Loucy (cell line): ENCODE results near the gene CHRM3.

Experiments
- EZH2phosphoT487 ChIP-seq: fragments of 200-600 bp; IDR thresholded peaks from 2 replicates; pipeline ENCODE4 v1.6.1; 2018; ENCODE audit warnings: antibody characterized with exemption, mild to moderate bottlenecking, moderate library complexity, borderline replicate concordance
- TF ChIP-seq, protein P1 (sequence below): fragments of 200-600 bp; sonication (generic); conservative IDR thresholded peaks from 2 replicates; pipeline ENCODE4 v1.5.1; 2014; ENCODE audit warnings: mild to moderate bottlenecking, antibody characterized with exemption, low read length

DNA sequence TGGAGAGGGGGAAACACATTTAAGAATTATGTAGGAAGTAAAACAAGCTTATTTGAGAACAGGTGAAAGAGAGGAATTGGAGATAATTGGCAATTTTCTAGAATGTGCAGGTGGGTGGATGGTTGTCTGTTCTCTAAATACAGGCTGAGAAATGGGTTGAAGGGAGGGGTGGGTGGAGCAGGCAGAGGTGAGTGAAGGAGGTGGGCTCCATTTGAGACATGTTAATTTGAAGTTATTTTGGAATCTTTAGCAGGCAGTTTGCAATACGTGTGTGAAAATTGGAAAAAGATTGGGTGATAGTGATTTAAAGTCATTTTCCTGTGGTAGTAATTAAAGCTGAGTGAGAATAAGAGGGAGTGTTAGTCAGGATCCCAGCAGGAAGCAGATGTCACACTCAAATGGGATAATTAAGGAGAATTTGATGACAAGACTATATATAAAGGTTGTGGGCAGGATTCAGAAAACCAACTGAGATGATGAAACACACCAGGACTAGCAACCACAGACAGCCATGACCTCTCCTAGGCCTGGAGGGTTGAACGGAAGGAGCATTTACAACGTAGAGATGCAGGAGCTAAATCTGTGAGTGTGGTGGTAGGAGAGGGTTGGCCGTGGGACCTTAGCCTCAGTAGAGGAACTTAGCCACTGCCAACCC, 40.6 kb downstream of the CHRM3 start:
- TF ChIP-seq, protein P1, sequence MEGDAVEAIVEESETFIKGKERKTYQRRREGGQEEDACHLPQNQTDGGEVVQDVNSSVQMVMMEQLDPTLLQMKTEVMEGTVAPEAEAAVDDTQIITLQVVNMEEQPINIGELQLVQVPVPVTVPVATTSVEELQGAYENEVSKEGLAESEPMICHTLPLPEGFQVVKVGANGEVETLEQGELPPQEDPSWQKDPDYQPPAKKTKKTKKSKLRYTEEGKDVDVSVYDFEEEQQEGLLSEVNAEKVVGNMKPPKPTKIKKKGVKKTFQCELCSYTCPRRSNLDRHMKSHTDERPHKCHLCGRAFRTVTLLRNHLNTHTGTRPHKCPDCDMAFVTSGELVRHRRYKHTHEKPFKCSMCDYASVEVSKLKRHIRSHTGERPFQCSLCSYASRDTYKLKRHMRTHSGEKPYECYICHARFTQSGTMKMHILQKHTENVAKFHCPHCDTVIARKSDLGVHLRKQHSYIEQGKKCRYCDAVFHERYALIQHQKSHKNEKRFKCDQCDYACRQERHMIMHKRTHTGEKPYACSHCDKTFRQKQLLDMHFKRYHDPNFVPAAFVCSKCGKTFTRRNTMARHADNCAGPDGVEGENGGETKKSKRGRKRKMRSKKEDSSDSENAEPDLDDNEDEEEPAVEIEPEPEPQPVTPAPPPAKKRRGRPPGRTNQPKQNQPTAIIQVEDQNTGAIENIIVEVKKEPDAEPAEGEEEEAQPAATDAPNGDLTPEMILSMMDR, result no peak
- no peak for TF ChIP-seq EZH2phosphoT487
